A673 (cell line): Measurements from ENCODE around the gene CYSTM1.

Experiments used
- CTCF ChIP-seq: fragments of 300-800, 200-600 bp; sonication (generic); conservative IDR thresholded peaks from 2 replicates; pipeline ENCODE4 v1.5.1; 2017; ENCODE audit warnings: low read depth, mild to moderate bottlenecking, antibody characterized with exemption, low read length, moderate library complexity, mixed read lengths
- EZH2 ChIP-seq: fragments of 200-600 bp; sonication (generic); IDR thresholded peaks from 2 replicates; pipeline ENCODE4 v1.6.1; 2017; ENCODE audit warnings: borderline replicate concordance, low read depth, mild to moderate bottlenecking, mixed read lengths, antibody characterized with exemption, low read length; ENCODE audit not compliant: poor library complexity, severe bottlenecking

- TF ChIP-seq CTCF (no peak), EZH2 (no peak)
These were observed 5.6 kb upstream of the CYSTM1 start for GRCh38 chr5:140169410-140169809.
